Vagina (tissue), 2 donors: ENCODE data around the gene CD300A. TPM values are rescaled to one million over a fixed set of nuclear protein-coding genes. Genes with fewer than 3 reads are reported as not detected.

Experiments used
- DNase-seq, 2 donors: peaks; one replicate each; pipeline ENCODE4 v3.0.0-alpha.2; 2017; ENCODE audit errors: extremely low spot score in 2 of 2
- H3K27ac ChIP-seq: fragments of 200-600 bp; sonication (generic); one replicate; pipeline ENCODE4 v1.5.1; 2019
- H3K27me3 ChIP-seq: fragments of 200-600 bp; sonication (generic); one replicate; pipeline ENCODE4 v1.5.1; 2019
- H3K36me3 ChIP-seq, 2 donors: fragments of 200-600 bp; sonication (generic); one replicate each; pipeline ENCODE4 v1.5.1; 2017 to 2019
- H3K4me1 ChIP-seq: fragments of 200-600 bp; sonication (generic); one replicate; pipeline ENCODE4 v1.5.1; 2019
- H3K4me3 ChIP-seq, 2 donors: fragments of 200-600 bp; sonication (generic); 1 replicate in 1 of 2; 2 replicates in 1 of 2; pipeline ENCODE4 v1.5.1; 2016 to 2019
- H3K9me3 ChIP-seq: fragments of 200-600 bp; sonication (generic); one replicate; pipeline ENCODE4 v1.5.1; 2019
- CTCF ChIP-seq, 3 experiments: fragments of 450-650 bp in 2 of 3; fragments of 200-600 bp in 1 of 3; sonication (generic) in 1 of 3; IDR thresholded peaks; one replicate each; pipeline ENCODE4 v1.5.1; 2017 to 2019; ENCODE audit warnings: antibody characterized with exemption in 3 of 3, mild to moderate bottlenecking in 2 of 3, moderate library complexity in 2 of 3
- POLR2A ChIP-seq, 2 donors: fragments of 450-650 bp; IDR thresholded peaks; one replicate each; pipeline ENCODE4 v1.6.1; 2017; ENCODE audit warnings: antibody characterized with exemption in 2 of 2, mild to moderate bottlenecking in 2 of 2, moderate library complexity in 2 of 2
- POLR2AphosphoS5 ChIP-seq, 2 donors: sonication (generic); formaldehyde crosslinking; IDR thresholded peaks; one replicate each; pipeline ENCODE4 v1.9.0; 2017; ENCODE audit warnings: antibody characterized with exemption in 2 of 2, mild to moderate bottlenecking in 2 of 2, low read depth in 1 of 2; ENCODE audit not compliant: insufficient read depth in 1 of 2
- intact Hi-C: fragments of 100-400 bp; cut with DNase I; formaldehyde crosslinking; loops from one replicate; pipeline ENCODE4 v1.15.1; 2023
- total RNA-seq: library from RNA; depleted of rRNA; stranded (reverse); fragments of >200 nt; gene quantifications from one replicate; pipeline ENCODE4 v1.2.3, GENCODE V29; 2016

Gene CD300A
- total RNA-seq, 1 donor from 2014 or later, result 4.2 TPM

- H3K4me1 ChIP-seq, result peaks cover 23% of the 10 kb centered on the region
- H3K27ac ChIP-seq, result no peak overlapping the region
- DNase-seq, result no peak
- TF ChIP-seq POLR2AphosphoS5 (IDR thresholded peaks at IDR 0.05; ENCODE audit: insufficient read depth in 1 of 2, low read depth in 1 of 2) (no peak), CTCF (IDR thresholded peaks at IDR 0.05) (no peak), POLR2A (IDR thresholded peaks at IDR 0.05) (no peak)
- H3K36me3 ChIP-seq, result no peaks in the 10 kb centered on the region
- no peaks in the 10 kb centered on the region for H3K27me3 ChIP-seq
- H3K4me3 ChIP-seq, result no peak overlapping the region
- intact Hi-C loops, result no loop called here
- no peaks in the 10 kb centered on the region for H3K9me3 ChIP-seq
Measured at GRCh38 chr17:74426551-74427047, 39.8 kb upstream of the CD300A start.

GRCh38 chr17:74427048-74427762, 39.2 kb upstream of the CD300A start:
- Histone ChIP-seq H3K9me3 (no peaks in the 10 kb centered on the region), H3K27ac (peak overlapping the region; percentile 45), H3K4me1 (peaks cover 29% of the 10 kb centered on the region), H3K27me3 (no peaks in the 10 kb centered on the region), H3K4me3 (no peak overlapping the region), H3K36me3 (no peaks in the 10 kb centered on the region)
- DNase-seq, result no peak
- intact Hi-C loops, result no loop called here
- no peak for TF ChIP-seq CTCF (IDR thresholded peaks at IDR 0.05)

GRCh38 chr17:74427763-74428153, 38.7 kb upstream of the CD300A start:
- TF ChIP-seq POLR2AphosphoS5 (IDR thresholded peaks at IDR 0.05; ENCODE audit: insufficient read depth in 1 of 2, low read depth in 1 of 2) (no peak), POLR2A (IDR thresholded peaks at IDR 0.05) (no peak), CTCF (IDR thresholded peaks at IDR 0.05) (no peak)

GRCh38 chr17:74429604-74430384, 36.6 kb upstream of the CD300A start:
- Histone ChIP-seq H3K4me3 (peak overlapping the region; percentile 61 to 74), H3K9me3 (no peaks in the 10 kb centered on the region), H3K27ac (peak overlapping the region; percentile 91), H3K27me3 (no peaks in the 10 kb centered on the region), H3K36me3 (no peaks in the 10 kb centered on the region), H3K4me1 (peaks cover 46% of the 10 kb centered on the region)
- no peak for DNase-seq
- TF ChIP-seq CTCF (IDR thresholded peaks at IDR 0.05) (no peak), POLR2AphosphoS5 (IDR thresholded peaks at IDR 0.05; ENCODE audit: insufficient read depth in 1 of 2, low read depth in 1 of 2) (no peak)
- intact Hi-C loops, result no loop called here

More at GRCh38 chr17:74427763-74428153, 38.7 kb upstream of the CD300A start:
- H3K27me3 ChIP-seq, result no peaks in the 10 kb centered on the region
- no peaks in the 10 kb centered on the region for H3K36me3 ChIP-seq
- H3K4me3 ChIP-seq, result no peak overlapping the region
- H3K9me3 ChIP-seq, result no peaks in the 10 kb centered on the region
- H3K27ac ChIP-seq, result peak overlapping the region; percentile 45
- no peak for DNase-seq
- intact Hi-C loops, result no loop called here
- peaks cover 35% of the 10 kb centered on the region for H3K4me1 ChIP-seq

- Histone ChIP-seq H3K4me3 (peak overlapping the region; percentile 61 to 74), H3K4me1 (peaks cover 46% of the 10 kb centered on the region), H3K27ac (peak overlapping the region; percentile 91), H3K36me3 (no peaks in the 10 kb centered on the region), H3K9me3 (no peaks in the 10 kb centered on the region), H3K27me3 (no peaks in the 10 kb centered on the region)
- intact Hi-C loops, result no loop called here
- no peak for DNase-seq
- no peak for TF ChIP-seq CTCF (IDR thresholded peaks at IDR 0.05)
- TF ChIP-seq POLR2A (IDR thresholded peaks at IDR 0.05), result no peak
- no peak for TF ChIP-seq POLR2AphosphoS5 (IDR thresholded peaks at IDR 0.05; ENCODE audit: insufficient read depth in 1 of 2, low read depth in 1 of 2)
Measured at GRCh38 chr17:74430385-74430705, 36.1 kb upstream of the CD300A start.
